Neural cell (in vitro differentiated cells): ENCODE measurements around the gene MTPN.

Experiments
- EP300 ChIP-seq: fragments of 450-650 bp; conservative IDR thresholded peaks from 2 replicates; pipeline ENCODE4 v1.6.1; 2014; ENCODE audit warnings: antibody characterized with exemption, mild to moderate bottlenecking, moderate library complexity; ENCODE audit not compliant: poor library complexity, severe bottlenecking
- EZH2 ChIP-seq: fragments of 200-600, 300-800 bp; shearing (Covaris generic), sonication (generic); IDR thresholded peaks from 2 replicates; pipeline ENCODE4 v1.6.1; 2014; ENCODE audit warnings: antibody characterized with exemption, low read length, borderline replicate concordance, mild to moderate bottlenecking; ENCODE audit not compliant: insufficient read depth, poor library complexity, severe bottlenecking
- MXI1 ChIP-seq: fragments of 450-650 bp; conservative IDR thresholded peaks from 2 replicates; pipeline ENCODE4 v1.6.1; 2014; ENCODE audit warnings: antibody characterized with exemption, mild to moderate bottlenecking; ENCODE audit not compliant: poor library complexity, severe bottlenecking
- POLR2AphosphoS5 ChIP-seq: IDR thresholded peaks from 2 replicates; pipeline ENCODE4 v1.6.1; 2012
- TAF1 ChIP-seq: IDR thresholded peaks from 2 replicates; pipeline ENCODE4 v1.6.1; 2012; ENCODE audit warnings: low read depth
- TF ChIP-seq, protein P1 (sequence below): fragments of 450-650 bp; IDR thresholded peaks from 2 replicates; pipeline ENCODE4 v1.5.1; 2014; ENCODE audit warnings: antibody characterized with exemption, mild to moderate bottlenecking, moderate library complexity; ENCODE audit not compliant: poor library complexity, severe bottlenecking
- TF ChIP-seq, protein P2 (sequence below): IDR thresholded peaks from 2 replicates; pipeline ENCODE4 v1.6.1; 2012; ENCODE audit warnings: borderline replicate concordance

DNA sequence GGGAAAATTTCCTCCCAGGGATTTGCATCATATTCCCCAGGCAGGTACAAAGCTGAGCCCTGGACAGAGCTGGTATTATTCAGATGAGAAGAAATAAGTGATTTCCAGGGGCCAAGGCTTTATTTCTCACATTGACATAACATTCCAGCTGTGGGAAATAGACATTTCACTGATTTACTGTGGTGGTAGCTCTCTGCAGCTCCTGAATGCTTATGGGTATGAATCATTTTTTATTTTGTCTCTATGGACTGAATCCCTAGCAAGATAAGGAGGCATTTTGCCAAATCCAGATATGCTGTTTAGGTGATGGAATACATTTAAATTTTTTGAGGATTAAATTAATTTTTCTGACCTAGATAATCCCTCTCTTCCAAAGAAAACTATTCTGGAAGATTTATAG lies 97.9 kb downstream of the MTPN start:
- TF ChIP-seq, protein P1, sequence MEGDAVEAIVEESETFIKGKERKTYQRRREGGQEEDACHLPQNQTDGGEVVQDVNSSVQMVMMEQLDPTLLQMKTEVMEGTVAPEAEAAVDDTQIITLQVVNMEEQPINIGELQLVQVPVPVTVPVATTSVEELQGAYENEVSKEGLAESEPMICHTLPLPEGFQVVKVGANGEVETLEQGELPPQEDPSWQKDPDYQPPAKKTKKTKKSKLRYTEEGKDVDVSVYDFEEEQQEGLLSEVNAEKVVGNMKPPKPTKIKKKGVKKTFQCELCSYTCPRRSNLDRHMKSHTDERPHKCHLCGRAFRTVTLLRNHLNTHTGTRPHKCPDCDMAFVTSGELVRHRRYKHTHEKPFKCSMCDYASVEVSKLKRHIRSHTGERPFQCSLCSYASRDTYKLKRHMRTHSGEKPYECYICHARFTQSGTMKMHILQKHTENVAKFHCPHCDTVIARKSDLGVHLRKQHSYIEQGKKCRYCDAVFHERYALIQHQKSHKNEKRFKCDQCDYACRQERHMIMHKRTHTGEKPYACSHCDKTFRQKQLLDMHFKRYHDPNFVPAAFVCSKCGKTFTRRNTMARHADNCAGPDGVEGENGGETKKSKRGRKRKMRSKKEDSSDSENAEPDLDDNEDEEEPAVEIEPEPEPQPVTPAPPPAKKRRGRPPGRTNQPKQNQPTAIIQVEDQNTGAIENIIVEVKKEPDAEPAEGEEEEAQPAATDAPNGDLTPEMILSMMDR = no peak
- TF ChIP-seq TAF1 (no peak), POLR2AphosphoS5 (no peak), EP300 (no peak), MXI1 (no peak), EZH2 (no peak)
- TF ChIP-seq, protein P2, sequence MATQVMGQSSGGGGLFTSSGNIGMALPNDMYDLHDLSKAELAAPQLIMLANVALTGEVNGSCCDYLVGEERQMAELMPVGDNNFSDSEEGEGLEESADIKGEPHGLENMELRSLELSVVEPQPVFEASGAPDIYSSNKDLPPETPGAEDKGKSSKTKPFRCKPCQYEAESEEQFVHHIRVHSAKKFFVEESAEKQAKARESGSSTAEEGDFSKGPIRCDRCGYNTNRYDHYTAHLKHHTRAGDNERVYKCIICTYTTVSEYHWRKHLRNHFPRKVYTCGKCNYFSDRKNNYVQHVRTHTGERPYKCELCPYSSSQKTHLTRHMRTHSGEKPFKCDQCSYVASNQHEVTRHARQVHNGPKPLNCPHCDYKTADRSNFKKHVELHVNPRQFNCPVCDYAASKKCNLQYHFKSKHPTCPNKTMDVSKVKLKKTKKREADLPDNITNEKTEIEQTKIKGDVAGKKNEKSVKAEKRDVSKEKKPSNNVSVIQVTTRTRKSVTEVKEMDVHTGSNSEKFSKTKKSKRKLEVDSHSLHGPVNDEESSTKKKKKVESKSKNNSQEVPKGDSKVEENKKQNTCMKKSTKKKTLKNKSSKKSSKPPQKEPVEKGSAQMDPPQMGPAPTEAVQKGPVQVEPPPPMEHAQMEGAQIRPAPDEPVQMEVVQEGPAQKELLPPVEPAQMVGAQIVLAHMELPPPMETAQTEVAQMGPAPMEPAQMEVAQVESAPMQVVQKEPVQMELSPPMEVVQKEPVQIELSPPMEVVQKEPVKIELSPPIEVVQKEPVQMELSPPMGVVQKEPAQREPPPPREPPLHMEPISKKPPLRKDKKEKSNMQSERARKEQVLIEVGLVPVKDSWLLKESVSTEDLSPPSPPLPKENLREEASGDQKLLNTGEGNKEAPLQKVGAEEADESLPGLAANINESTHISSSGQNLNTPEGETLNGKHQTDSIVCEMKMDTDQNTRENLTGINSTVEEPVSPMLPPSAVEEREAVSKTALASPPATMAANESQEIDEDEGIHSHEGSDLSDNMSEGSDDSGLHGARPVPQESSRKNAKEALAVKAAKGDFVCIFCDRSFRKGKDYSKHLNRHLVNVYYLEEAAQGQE = no peak
